Duodenal mucosa (tissue), 2 donors: Measurements from ENCODE around the gene DNAJC7.

Source experiments
- H3K27ac ChIP-seq: one replicate; pipeline ENCODE4 v1.7.0; 2013; ENCODE audit warnings: low read depth, low read length
- H3K27me3 ChIP-seq, 2 donors: one replicate each; pipeline ENCODE4 v1.7.0; 2013; ENCODE audit warnings: low read length in 2 of 2, control low read depth in 1 of 2; ENCODE audit not compliant: insufficient read depth in 2 of 2, control insufficient read depth in 1 of 2
- H3K36me3 ChIP-seq, 2 donors: one replicate each; pipeline ENCODE4 v1.7.0; 2013; ENCODE audit warnings: low read length in 2 of 2, control low read depth in 1 of 2; ENCODE audit not compliant: insufficient read depth in 2 of 2, control insufficient read depth in 1 of 2
- H3K4me1 ChIP-seq, 2 donors: one replicate each; pipeline ENCODE4 v1.7.0; 2013; ENCODE audit warnings: low read length in 2 of 2, control low read depth in 1 of 2; ENCODE audit not compliant: insufficient read depth in 2 of 2, control insufficient read depth in 1 of 2
- H3K4me3 ChIP-seq, 2 donors: one replicate each; pipeline ENCODE4 v1.7.0; 2013; ENCODE audit warnings: low read length in 2 of 2, low read depth in 1 of 2
- H3K9ac ChIP-seq, 2 donors: one replicate each; pipeline ENCODE4 v1.7.0; 2013; ENCODE audit warnings: low read length in 2 of 2, low read depth in 1 of 2
- H3K9me3 ChIP-seq, 2 donors: one replicate each; pipeline ENCODE4 v1.7.0; 2013; ENCODE audit warnings: low read length in 2 of 2, control low read depth in 1 of 2; ENCODE audit not compliant: control insufficient read depth in 1 of 2

The DNAJC7 gene

DNA sequence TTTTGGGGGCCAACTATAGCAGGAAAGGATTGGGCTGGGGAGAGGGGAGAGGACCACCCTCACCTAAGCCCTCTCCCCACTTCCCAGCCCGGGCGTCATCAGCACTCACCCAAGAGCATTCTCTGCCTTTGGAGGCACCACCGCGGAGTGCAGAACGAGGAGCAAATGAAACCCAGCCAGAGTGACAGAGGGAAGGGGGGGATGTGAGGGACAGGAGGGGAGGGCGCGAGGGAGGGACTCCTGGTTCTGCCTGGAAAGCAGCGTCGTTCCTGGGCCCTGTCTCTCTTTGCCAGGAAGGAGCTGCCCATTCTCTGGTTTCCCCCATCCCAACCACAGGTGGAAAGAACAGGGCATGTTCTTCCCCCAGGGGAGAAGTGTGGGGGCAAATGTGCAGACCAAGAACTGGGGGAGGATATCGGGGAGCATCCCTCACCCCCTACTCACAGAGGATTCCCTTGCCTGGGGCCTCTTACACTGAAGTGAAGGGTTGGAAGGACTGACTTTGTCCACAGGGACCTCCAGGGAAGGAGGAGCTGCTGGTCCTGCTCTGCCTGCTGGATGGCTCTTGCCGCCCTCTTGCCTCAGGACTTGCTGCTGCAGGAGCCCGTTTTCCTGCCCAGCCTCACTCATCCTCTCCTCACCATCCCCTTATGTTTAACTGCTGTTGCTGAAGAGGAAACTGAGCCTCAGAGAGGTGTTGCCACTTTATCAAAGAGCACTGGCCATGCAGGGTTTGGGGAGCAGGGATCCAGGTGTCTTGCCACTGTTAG, 36.7 kb upstream of the DNAJC7 start:
- peaks cover 17% of the 10 kb centered on the region in 2 donors for H3K27me3 ChIP-seq
- no peak overlapping the region for H3K9ac ChIP-seq
- no peaks in the 10 kb centered on the region for H3K36me3 ChIP-seq
- no peak overlapping the region for H3K27ac ChIP-seq
- H3K4me3 ChIP-seq: no peak overlapping the region
- no peaks in the 10 kb centered on the region for H3K9me3 ChIP-seq
- H3K4me1 ChIP-seq: peaks cover 0 to 6% of the 10 kb centered on the region in 2 donors

DNA sequence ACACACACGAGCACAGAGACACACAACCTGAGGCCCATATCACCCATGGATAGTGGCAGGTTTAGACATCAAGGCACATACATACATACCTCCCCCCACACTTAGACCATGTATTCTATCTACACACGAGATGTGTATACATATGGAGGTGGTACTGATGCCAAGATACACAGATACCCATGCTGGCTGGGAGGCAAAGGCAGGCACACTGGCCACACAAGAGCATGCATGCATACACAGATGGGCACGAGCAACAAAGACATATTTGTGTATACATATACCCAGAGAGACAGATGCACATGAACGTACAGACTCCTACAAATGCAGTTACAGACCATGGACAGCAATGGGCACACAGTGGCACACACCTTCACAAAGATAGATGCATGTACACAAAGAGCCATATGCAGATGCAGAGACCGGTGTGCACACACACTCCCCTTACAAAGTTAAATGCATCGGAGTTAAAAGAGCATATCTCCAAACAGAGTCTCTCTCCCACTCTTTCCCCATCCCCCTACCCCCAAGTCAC, 35.2 kb upstream of the DNAJC7 start:
- peaks cover 17% of the 10 kb centered on the region in 2 donors for H3K27me3 ChIP-seq
- H3K4me3 ChIP-seq: no peak overlapping the region
- H3K4me1 ChIP-seq: peaks cover 0 to 6% of the 10 kb centered on the region in 2 donors
- no peaks in the 10 kb centered on the region for H3K9me3 ChIP-seq
- no peak overlapping the region for H3K9ac ChIP-seq
- no peaks in the 10 kb centered on the region for H3K36me3 ChIP-seq
- no peak overlapping the region for H3K27ac ChIP-seq

DNA sequence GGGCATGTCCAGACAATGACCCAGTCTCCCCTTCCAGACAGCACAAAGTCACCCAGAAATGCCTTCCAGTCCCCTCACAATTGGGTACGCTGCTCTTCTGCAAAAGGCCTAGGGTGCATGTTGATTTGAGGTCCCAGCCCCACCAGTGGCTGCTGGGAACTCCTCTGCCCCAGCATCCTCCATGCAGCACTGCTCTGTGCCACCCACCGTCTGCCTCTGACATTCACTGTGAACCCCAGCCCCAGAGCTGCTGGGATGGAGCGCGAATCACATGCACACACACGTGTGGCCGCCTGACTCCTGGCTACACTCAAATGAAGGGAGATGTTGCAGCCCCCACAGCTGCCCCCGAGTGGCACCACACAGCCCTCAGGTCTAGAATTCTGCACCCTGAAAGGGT, 34.4 kb upstream of the DNAJC7 start:
- Histone ChIP-seq H3K9me3 (no peaks in the 10 kb centered on the region), H3K36me3 (no peaks in the 10 kb centered on the region), H3K4me3 (no peak overlapping the region), H3K27ac (no peak overlapping the region), H3K27me3 (peaks cover 17% of the 10 kb centered on the region in 2 donors), H3K9ac (no peak overlapping the region), H3K4me1 (peaks cover 0 to 6% of the 10 kb centered on the region in 2 donors)

GRCh38 chr17:42051013-42051400, 33.8 kb upstream of the DNAJC7 start:
- peak overlapping the region in 1 of 2 donors; percentile 32 for H3K9ac ChIP-seq
- no peak overlapping the region for H3K27ac ChIP-seq
- peaks cover 17% of the 10 kb centered on the region in 2 donors for H3K27me3 ChIP-seq
- peaks cover 0 to 6% of the 10 kb centered on the region in 2 donors for H3K4me1 ChIP-seq
- no peaks in the 10 kb centered on the region for H3K9me3 ChIP-seq
- no peaks in the 10 kb centered on the region for H3K36me3 ChIP-seq
- H3K4me3 ChIP-seq: peak overlapping the region; percentile 63 to 70

- H3K27ac ChIP-seq: no peak within 1 kb of the TSS
- H3K4me1 ChIP-seq: peaks cover 0 to 6% of the 10 kb centered on the region in 2 donors
- no peaks in the 10 kb centered on the region for H3K36me3 ChIP-seq
- H3K9me3 ChIP-seq: no peaks in the 10 kb centered on the region
- H3K27me3 ChIP-seq: peaks cover 17% of the 10 kb centered on the region in 2 donors
- H3K9ac ChIP-seq: peak within 1 kb of the TSS; percentile 35 to 54
- peak within 1 kb of the TSS; percentile 70 to 71 for H3K4me3 ChIP-seq
These were observed 33.3 kb upstream of the DNAJC7 start, which contains the start of gene C17orf113 for GRCh38 chr17:42050393-42051012. Gene C17orf113, minus strand, starts transcription at chr17:42050601. Its CDS starts 7,225 bp downstream, at chr17:42043376.

DNA sequence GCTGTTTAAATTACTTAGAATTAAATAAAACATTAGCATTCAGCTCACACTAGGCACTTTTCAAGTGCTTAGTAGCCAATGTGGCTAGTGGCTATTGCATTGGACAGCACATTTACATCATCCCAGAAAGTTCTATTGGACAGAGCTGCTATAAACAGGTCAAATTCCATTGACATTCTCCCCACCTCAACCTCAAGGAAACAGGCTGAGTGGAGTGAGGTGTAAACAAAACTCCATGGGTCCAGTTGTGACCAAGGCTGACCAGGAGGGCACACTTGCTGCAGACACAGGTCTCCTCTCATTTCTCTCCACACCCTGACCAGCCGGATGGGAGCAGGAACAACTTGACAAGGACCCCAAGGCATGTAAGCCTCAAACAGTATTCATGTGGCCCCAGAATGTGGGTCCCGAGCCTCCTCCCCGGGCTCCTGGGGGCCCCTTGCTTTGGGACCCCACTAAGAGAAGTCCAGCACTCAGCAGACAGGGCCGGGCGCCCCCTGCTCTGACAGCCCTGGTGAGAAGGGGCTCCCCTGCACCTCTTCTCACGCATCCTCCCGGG, 32.7 kb upstream of the DNAJC7 start:
- Histone ChIP-seq H3K27ac (no peak overlapping the region), H3K9ac (peak overlapping the region; percentile 35 to 54), H3K36me3 (no peaks in the 10 kb centered on the region), H3K4me3 (peak overlapping the region; percentile 70 to 71), H3K27me3 (peaks cover 17% of the 10 kb centered on the region in 2 donors), H3K4me1 (peaks cover 0 to 6% of the 10 kb centered on the region in 2 donors), H3K9me3 (no peaks in the 10 kb centered on the region)

GRCh38 chr17:42047343-42047742, 30.1 kb upstream of the DNAJC7 start:
- Histone ChIP-seq H3K27me3 (no peaks in the 10 kb centered on the region), H3K27ac (no peak overlapping the region), H3K4me3 (no peak overlapping the region), H3K36me3 (no peaks in the 10 kb centered on the region), H3K9ac (no peak overlapping the region), H3K9me3 (no peaks in the 10 kb centered on the region), H3K4me1 (peaks cover 0 to 6% of the 10 kb centered on the region in 2 donors)

GRCh38 chr17:42045719-42046118, 28.5 kb upstream of the DNAJC7 start:
- no peaks in the 10 kb centered on the region for H3K9me3 ChIP-seq
- no peaks in the 10 kb centered on the region for H3K36me3 ChIP-seq
- no peak overlapping the region for H3K27ac ChIP-seq
- H3K4me3 ChIP-seq: no peak overlapping the region
- H3K4me1 ChIP-seq: peaks cover 0 to under 1% of the 10 kb centered on the region in 2 donors
- no peak overlapping the region for H3K9ac ChIP-seq
- no peaks in the 10 kb centered on the region for H3K27me3 ChIP-seq

DNA sequence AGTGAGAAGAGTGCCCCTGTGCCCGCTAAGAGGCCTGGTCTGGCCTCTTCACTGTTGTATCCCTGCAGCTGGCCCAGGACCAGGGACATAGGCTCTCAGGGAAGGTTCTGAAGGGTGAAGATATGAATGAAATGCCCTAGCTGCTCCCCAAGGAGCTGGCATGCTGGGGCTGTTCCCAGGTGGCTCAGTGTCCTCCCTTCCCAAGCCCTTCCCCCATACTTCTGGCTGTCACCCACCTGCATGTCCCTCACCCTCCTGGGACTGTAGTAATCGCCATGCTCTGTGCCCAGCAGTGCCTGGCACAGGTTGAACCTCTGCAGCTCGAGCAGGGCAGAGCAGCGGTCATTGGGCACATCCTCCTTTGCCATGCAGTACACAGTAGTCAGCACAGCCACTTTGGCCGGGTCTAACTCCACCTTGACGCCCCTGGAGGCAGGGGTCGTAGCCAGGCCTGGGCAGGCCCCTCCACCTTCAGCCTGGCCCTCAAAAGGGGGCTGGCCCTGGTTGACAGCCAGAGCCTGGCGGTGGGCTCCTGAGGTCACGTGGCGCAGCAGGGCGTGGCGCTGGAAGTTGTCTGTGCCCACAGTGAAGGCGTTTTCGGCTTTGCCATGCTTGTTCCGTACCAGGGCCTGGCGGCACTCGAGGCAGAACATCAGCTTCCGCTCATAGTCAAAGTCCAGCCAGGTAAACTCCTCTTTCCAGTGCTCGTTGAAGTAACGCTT, 25.5 kb upstream of the DNAJC7 start:
- Histone ChIP-seq H3K27me3 (no peaks in the 10 kb centered on the region), H3K9me3 (no peaks in the 10 kb centered on the region), H3K4me3 (no peak overlapping the region), H3K4me1 (no peaks in the 10 kb centered on the region), H3K36me3 (no peaks in the 10 kb centered on the region), H3K9ac (no peak overlapping the region), H3K27ac (no peak overlapping the region)
